Measurements from ENCODE around the gene PATJ. TPM values are rescaled to one million over a fixed set of nuclear protein-coding genes. Genes with fewer than 3 reads are reported as not detected.

The PATJ gene
- total and polyA plus RNA-seq, 2 of the 13 experiments (the other 11 are each of a cell fraction or from before 2014, with no cell fraction given), result 6.2 to 16.8 TPM

DNA sequence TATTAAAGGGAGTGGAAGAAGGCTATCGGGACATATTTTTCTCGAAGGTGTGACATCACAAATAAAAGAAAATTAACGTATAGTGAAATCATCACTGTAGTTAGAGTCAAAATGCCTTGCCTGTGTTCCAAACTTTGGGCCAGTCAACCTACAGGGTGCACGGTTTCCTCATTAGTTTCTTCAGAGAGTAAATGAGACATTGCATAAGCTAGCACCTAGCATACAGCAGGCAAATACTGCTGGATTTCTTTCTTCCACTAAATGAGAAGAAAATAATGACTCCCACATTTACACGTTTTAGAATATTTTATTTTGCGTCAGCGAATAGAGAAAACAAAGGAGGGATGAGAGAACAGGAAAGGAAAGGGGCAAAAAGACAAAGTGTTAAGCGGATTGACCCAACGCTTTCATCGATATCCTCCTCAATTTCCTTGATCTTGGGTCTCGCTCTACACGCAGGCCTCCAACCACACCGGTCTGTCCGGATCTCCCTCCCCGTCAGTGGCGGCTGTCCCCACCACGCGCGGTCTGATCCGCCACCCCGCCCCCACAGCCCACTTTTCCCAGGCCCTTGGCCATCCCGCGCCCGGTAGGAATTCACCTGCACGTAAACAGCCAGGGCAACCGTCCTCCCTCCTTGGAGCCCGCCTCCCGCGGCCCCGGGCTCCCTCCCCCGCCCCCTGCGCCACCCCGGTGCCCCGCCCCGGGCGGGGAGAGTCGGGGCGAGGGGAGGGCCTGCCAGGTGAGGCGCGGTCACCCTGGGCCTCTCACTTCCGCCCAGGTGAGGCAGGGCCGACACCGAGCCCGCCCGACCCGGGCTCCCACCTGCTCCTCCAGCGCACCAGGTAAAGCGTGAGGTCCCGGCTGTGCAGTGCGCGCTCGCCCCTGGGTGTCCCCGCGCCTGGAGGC is at the start of gene PATJ (continued):
- 0 out of 2 replicates have a peak, but pooled peaks have one; percentile 24 for TF ChIP-seq YEATS4 (CRISPR knock-in tag; IDR thresholded peaks at IDR 0.05; ENCODE audit: borderline replicate concordance)
- 0 out of 2 replicates have a peak, but pooled peaks have one; percentile 38 for TF ChIP-seq ZNF136 (CRISPR knock-in tag; IDR thresholded peaks at IDR 0.05; ENCODE audit: low read depth)
- TF ChIP-seq, protein P1, sequence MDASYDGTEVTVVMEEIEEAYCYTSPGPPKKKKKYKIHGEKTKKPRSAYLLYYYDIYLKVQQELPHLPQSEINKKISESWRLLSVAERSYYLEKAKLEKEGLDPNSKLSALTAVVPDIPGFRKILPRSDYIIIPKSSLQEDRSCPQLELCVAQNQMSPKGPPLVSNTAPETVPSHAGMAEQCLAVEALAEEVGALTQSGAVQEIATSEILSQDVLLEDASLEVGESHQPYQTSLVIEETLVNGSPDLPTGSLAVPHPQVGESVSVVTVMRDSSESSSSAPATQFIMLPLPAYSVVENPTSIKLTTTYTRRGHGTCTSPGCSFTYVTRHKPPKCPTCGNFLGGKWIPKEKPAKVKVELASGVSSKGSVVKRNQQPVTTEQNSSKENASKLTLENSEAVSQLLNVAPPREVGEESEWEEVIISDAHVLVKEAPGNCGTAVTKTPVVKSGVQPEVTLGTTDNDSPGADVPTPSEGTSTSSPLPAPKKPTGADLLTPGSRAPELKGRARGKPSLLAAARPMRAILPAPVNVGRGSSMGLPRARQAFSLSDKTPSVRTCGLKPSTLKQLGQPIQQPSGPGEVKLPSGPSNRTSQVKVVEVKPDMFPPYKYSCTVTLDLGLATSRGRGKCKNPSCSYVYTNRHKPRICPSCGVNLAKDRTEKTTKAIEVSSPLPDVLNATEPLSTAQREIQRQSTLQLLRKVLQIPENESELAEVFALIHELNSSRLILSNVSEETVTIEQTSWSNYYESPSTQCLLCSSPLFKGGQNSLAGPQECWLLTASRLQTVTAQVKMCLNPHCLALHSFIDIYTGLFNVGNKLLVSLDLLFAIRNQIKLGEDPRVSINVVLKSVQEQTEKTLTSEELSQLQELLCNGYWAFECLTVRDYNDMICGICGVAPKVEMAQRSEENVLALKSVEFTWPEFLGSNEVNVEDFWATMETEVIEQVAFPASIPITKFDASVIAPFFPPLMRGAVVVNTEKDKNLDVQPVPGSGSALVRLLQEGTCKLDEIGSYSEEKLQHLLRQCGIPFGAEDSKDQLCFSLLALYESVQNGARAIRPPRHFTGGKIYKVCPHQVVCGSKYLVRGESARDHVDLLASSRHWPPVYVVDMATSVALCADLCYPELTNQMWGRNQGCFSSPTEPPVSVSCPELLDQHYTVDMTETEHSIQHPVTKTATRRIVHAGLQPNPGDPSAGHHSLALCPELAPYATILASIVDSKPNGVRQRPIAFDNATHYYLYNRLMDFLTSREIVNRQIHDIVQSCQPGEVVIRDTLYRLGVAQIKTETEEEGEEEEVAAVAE (CRISPR knock-in tag; IDR thresholded peaks at IDR 0.05; ENCODE audit: borderline replicate concordance), result no peak
- TF ChIP-seq, protein P2, sequence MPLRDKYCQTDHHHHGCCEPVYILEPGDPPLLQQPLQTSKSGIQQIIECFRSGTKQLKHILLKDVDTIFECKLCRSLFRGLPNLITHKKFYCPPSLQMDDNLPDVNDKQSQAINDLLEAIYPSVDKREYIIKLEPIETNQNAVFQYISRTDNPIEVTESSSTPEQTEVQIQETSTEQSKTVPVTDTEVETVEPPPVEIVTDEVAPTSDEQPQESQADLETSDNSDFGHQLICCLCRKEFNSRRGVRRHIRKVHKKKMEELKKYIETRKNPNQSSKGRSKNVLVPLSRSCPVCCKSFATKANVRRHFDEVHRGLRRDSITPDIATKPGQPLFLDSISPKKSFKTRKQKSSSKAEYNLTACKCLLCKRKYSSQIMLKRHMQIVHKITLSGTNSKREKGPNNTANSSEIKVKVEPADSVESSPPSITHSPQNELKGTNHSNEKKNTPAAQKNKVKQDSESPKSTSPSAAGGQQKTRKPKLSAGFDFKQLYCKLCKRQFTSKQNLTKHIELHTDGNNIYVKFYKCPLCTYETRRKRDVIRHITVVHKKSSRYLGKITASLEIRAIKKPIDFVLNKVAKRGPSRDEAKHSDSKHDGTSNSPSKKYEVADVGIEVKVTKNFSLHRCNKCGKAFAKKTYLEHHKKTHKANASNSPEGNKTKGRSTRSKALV (CRISPR knock-in tag; IDR thresholded peaks at IDR 0.05), result 0 out of 2 replicates have a peak, but pooled peaks have one; percentile 42
- TF ChIP-seq CBFB (CRISPR knock-in tag; IDR thresholded peaks at IDR 0.05), result 0 out of 2 replicates have a peak, but pooled peaks have one; percentile 23
- peak; percentile 91 for TF ChIP-seq ZNF746 (CRISPR knock-in tag; IDR thresholded peaks at IDR 0.05)
- 0 out of 2 replicates have a peak, but pooled peaks have one; percentile 21 for TF ChIP-seq ZNF816 (CRISPR knock-in tag; IDR thresholded peaks at IDR 0.05; ENCODE audit: borderline replicate concordance)
- TF ChIP-seq, protein P3, sequence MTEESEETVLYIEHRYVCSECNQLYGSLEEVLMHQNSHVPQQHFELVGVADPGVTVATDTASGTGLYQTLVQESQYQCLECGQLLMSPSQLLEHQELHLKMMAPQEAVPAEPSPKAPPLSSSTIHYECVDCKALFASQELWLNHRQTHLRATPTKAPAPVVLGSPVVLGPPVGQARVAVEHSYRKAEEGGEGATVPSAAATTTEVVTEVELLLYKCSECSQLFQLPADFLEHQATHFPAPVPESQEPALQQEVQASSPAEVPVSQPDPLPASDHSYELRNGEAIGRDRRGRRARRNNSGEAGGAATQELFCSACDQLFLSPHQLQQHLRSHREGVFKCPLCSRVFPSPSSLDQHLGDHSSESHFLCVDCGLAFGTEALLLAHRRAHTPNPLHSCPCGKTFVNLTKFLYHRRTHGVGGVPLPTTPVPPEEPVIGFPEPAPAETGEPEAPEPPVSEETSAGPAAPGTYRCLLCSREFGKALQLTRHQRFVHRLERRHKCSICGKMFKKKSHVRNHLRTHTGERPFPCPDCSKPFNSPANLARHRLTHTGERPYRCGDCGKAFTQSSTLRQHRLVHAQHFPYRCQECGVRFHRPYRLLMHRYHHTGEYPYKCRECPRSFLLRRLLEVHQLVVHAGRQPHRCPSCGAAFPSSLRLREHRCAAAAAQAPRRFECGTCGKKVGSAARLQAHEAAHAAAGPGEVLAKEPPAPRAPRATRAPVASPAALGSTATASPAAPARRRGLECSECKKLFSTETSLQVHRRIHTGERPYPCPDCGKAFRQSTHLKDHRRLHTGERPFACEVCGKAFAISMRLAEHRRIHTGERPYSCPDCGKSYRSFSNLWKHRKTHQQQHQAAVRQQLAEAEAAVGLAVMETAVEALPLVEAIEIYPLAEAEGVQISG (CRISPR knock-in tag; IDR thresholded peaks at IDR 0.05), result peak; percentile 2; the same call in 1 of the 2 replicates
- no peak for TF ChIP-seq ZNF709 (CRISPR knock-in tag; IDR thresholded peaks at IDR 0.05)
- no peak for TF ChIP-seq NR2F6 (IDR thresholded peaks at IDR 0.05)
- 0 out of 2 replicates have a peak, but pooled peaks have one; percentile 7 for TF ChIP-seq NR2F6 (CRISPR knock-in tag; IDR thresholded peaks at IDR 0.05)
- TF ChIP-seq SOX6 (IDR thresholded peaks at IDR 0.05), result no peak
- TF ChIP-seq SOX6 (CRISPR knock-in tag; IDR thresholded peaks at IDR 0.05), result peak; percentile 35
- 0 out of 2 replicates have a peak, but pooled peaks have one; percentile 37 for TF ChIP-seq EEA1 (CRISPR knock-in tag; IDR thresholded peaks at IDR 0.05; ENCODE audit: borderline replicate concordance)
- peak; percentile 47 for TF ChIP-seq TEAD3 (CRISPR knock-in tag; optimal IDR thresholded peaks at IDR 0.05; ENCODE audit: borderline replicate concordance)
- TF ChIP-seq ZNF776 (CRISPR knock-in tag; IDR thresholded peaks at IDR 0.05), result 0 out of 2 replicates have a peak, but pooled peaks have one; percentile 42
- 0 out of 2 replicates have a peak, but pooled peaks have one; percentile 17 for TF ChIP-seq CHD4 (IDR thresholded peaks at IDR 0.05; ENCODE audit: borderline replicate concordance, low read length)
- TF ChIP-seq SP5 (CRISPR knock-in tag; IDR thresholded peaks at IDR 0.05; ENCODE audit: borderline replicate concordance, low read depth), result peak; percentile 72; the same call in 1 of the 2 replicates
